Spleen (tissue), 11 donors: ENCODE data around the gene CAMK2G. TPM values are rescaled to one million over a fixed set of nuclear protein-coding genes. Genes with fewer than 3 reads are reported as not detected.

Experiments
- DNase-seq: peaks from one replicate; pipeline ENCODE4 v3.0.0-alpha.2; 2020
- H3K27ac ChIP-seq, 8 donors: fragments of 200-600 bp; sonication (generic) in 7 of 8; 1 replicate in 4 of 8; 2 replicates in 4 of 8; pipeline versions ENCODE4 v1.5.0 to v1.8.0; 2016 to 2021; ENCODE audit warnings: inconsistent platforms in 4 of 8, mild to moderate bottlenecking in 4 of 8, moderate library complexity in 1 of 8
- H3K27me3 ChIP-seq, 7 donors: fragments of 200-600 bp; sonication (generic) in 6 of 7; replicated peaks in 1 of 7; 1 replicate in 4 of 7; 2 replicates in 3 of 7; pipeline versions ENCODE4 v1.5.0 to v1.8.0; 2016 to 2021; ENCODE audit warnings: inconsistent platforms in 3 of 7, mild to moderate bottlenecking in 1 of 7
- H3K36me3 ChIP-seq, 6 donors: fragments of 200-600 bp; sonication (generic) in 5 of 6; 1 replicate in 4 of 6; 2 replicates in 2 of 6; pipeline versions ENCODE4 v1.5.0 to v1.8.0; 2016 to 2021; ENCODE audit warnings: inconsistent platforms in 2 of 6
- H3K4me1 ChIP-seq, 6 donors: fragments of 200-600 bp; sonication (generic) in 5 of 6; 1 replicate in 3 of 6; 2 replicates in 3 of 6; pipeline versions ENCODE4 v1.5.0 to v1.8.0; 2016 to 2021; ENCODE audit warnings: inconsistent platforms in 3 of 6
- H3K4me3 ChIP-seq, 8 donors: fragments of 200-600 bp; sonication (generic) in 7 of 8; 1 replicate in 4 of 8; 2 replicates in 4 of 8; pipeline versions ENCODE4 v1.5.0 to v1.8.0; 2016 to 2021; ENCODE audit warnings: inconsistent platforms in 4 of 8, mild to moderate bottlenecking in 4 of 8, moderate library complexity in 2 of 8
- H3K9me3 ChIP-seq, 8 donors: fragments of 200-600 bp; sonication (generic) in 7 of 8; 1 replicate in 4 of 8; 2 replicates in 4 of 8; pipeline versions ENCODE4 v1.5.0 to v1.8.0; 2016 to 2021; ENCODE audit warnings: inconsistent platforms in 4 of 8
- POLR2A ChIP-seq, 3 donors: fragments of 450-650 bp; IDR thresholded peaks; one replicate each; pipeline ENCODE4 v1.5.1; 2017; ENCODE audit warnings: antibody characterized with exemption in 3 of 3, mild to moderate bottlenecking in 1 of 3
- POLR2AphosphoS5 ChIP-seq, 3 donors: sonication (generic); formaldehyde crosslinking; IDR thresholded peaks; one replicate each; pipeline ENCODE4 v1.5.1; 2017; ENCODE audit warnings: antibody characterized with exemption in 3 of 3
- WGBS, 5 donors: extraction: QIAGEN DNeasy Blood & Tissue Kit in 3 of 5; methylation state at CpG; one replicate each; pipeline versions ENCODE4 v1.1.5 to v1.1.7; 2013 to 2018; 5-methylcytosine and 5-hydroxymethylcytosine counted together
- intact Hi-C: fragments of 100-400 bp; cut with DNase I; formaldehyde crosslinking; loops from one replicate; pipeline ENCODE4 v1.15.0; 2023; ENCODE audit warnings: low total_unique reads
- polyA plus RNA-seq, 3 donors: library from polyadenylated mRNA; stranded (reverse); fragments of 200-250 nt; gene quantifications; one replicate each; pipeline ENCODE4 v1.2.1, GENCODE V29; 2013
- total RNA-seq, 7 donors: library from RNA; depleted of rRNA in 3 of 7; stranded (reverse); fragments of >200 nt in 3 of 7; fragmentation: NEBNext Ultra II Directional in 4 of 7; extraction: Animal tissue kit (Norgen Biotek cat#: 25700) in 4 of 7; gene quantifications; one replicate each; pipeline versions ENCODE4 v1.1.0 to v1.2.1, GENCODE V29; 2016 to 2021
- TF ChIP-seq, protein P1 (sequence below), 11 experiments: fragments of 200-600 bp in 7 of 11; fragments of 450-650 bp in 4 of 11; sonication (generic) in 4 of 11; IDR thresholded peaks in 8 of 11; conservative IDR thresholded peaks in 3 of 11; 1 replicate in 7 of 11; 2 replicates in 4 of 11; pipeline versions ENCODE4 v1.4.0 to v1.8.0; 2016 to 2021; ENCODE audit warnings: antibody characterized with exemption in 11 of 11, inconsistent platforms in 4 of 11, mild to moderate bottlenecking in 1 of 11
- donor health status: healthy with polysubstance abuse.
- donor health status: DM: no; HTN: no; CAD: no; lungs with moderate emphysema.
- donor health status: DM: no; HTN: no; CAD: no.
- donor health status: Bipolar disorder and iron deficiency.
- donor health status: healthy.
- donor health status: DM: no; HTN: no; CAD: no.
- donor health status: DM: yes; HTN: yes; CAD: no.

CAMK2G gene
- total and polyA plus RNA-seq, 10 donors, result 10.4 to 55.2 (median 43.9) TPM

- Histone ChIP-seq H3K9me3 (no peaks in the 10 kb centered on the region), H3K4me1 (peaks cover 6 to 95% (median 50%) of the 10 kb centered on the region in 6 donors), H3K27ac (peak overlapping the region in 3 of 8 donors; percentile 14 to 59 (median 35)), H3K36me3 (peaks cover 0 to 86% (median 36%) of the 10 kb centered on the region in 6 donors), H3K27me3 (no peaks in the 10 kb centered on the region), H3K4me3 (no peak overlapping the region)
- TF ChIP-seq POLR2AphosphoS5 (IDR thresholded peaks at IDR 0.05), result no peak
- TF ChIP-seq POLR2A (IDR thresholded peaks at IDR 0.05), result no peak
- TF ChIP-seq, protein P1, sequence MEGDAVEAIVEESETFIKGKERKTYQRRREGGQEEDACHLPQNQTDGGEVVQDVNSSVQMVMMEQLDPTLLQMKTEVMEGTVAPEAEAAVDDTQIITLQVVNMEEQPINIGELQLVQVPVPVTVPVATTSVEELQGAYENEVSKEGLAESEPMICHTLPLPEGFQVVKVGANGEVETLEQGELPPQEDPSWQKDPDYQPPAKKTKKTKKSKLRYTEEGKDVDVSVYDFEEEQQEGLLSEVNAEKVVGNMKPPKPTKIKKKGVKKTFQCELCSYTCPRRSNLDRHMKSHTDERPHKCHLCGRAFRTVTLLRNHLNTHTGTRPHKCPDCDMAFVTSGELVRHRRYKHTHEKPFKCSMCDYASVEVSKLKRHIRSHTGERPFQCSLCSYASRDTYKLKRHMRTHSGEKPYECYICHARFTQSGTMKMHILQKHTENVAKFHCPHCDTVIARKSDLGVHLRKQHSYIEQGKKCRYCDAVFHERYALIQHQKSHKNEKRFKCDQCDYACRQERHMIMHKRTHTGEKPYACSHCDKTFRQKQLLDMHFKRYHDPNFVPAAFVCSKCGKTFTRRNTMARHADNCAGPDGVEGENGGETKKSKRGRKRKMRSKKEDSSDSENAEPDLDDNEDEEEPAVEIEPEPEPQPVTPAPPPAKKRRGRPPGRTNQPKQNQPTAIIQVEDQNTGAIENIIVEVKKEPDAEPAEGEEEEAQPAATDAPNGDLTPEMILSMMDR (IDR thresholded peaks at IDR 0.05 in 8 of 11, conservative IDR thresholded peaks at IDR 0.05 in 3 of 11), result no peak
- no peak for DNase-seq
- intact Hi-C loops, result no loop called here
- WGBS, 5 donors, result 78 to 90% (median 85%) methylated on average over 3 to 7 of the region's 7 CpGs
Measured at GRCh38 chr10:73859784-73860491, 14.4 kb downstream of the CAMK2G start.

- H3K4me1 ChIP-seq, result peaks cover under 1 to 90% (median 45%) of the 10 kb centered on the region in 6 donors
- DNase-seq, result no peak
- peaks cover 0 to 90% (median 38%) of the 10 kb centered on the region in 6 donors for H3K36me3 ChIP-seq
- H3K27ac ChIP-seq, result peak overlapping the region in 3 of 8 donors; percentile 14 to 59 (median 35)
- no peak overlapping the region for H3K4me3 ChIP-seq
- no peak for TF ChIP-seq POLR2AphosphoS5 (IDR thresholded peaks at IDR 0.05)
- no peaks in the 10 kb centered on the region for H3K27me3 ChIP-seq
- intact Hi-C loops, result no loop called here
- 77 to 98% (median 82%) methylated on average over 2 to 5 of the region's 5 CpGs for WGBS, 5 donors
- no peaks in the 10 kb centered on the region for H3K9me3 ChIP-seq
Measured at GRCh38 chr10:73859428-73859783, 14.9 kb downstream of the CAMK2G start.

DNA sequence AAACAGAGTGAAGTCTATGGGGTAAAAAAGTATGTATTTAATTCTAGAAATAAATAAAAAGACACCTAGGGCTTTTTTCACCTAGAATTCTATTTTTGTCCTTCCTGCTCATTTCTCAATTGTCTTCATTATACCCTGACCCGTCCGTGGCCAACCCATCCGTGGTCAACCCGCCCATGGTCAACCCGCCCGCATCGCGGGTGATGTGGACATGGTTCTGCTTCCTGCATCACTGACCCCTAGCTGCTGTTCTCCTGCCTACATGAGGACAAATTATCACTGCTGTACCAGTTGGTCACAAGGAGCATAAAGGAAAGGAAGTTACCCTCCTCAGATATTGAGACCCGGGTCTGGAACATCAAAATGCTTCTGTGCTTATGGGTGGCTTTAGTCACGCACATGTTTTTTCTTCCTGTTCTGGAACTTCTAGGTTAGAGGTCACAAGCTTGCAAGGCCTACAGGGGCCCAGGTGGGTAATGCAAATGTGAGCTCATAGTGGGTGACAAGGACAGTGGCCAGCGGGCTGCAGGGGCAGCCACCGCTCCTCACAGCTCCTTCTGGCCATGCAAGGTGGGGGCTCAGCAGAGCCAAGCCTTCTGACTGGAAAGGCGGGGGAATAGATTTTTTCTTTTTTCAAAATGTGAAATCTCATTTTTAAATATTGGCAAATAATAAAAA lies 15.5 kb downstream of the CAMK2G start:
- peaks cover 0 to 85% (median 41%) of the 10 kb centered on the region in 6 donors for H3K4me1 ChIP-seq
- H3K9me3 ChIP-seq, result no peaks in the 10 kb centered on the region
- 54 to 79% (median 65%) methylated on average over 13 of the region's 13 CpGs for WGBS, 5 donors
- peak overlapping the region in 3 of 8 donors; percentile 17 to 59 (median 35) for H3K27ac ChIP-seq
- intact Hi-C loops, result no loop called here
- H3K4me3 ChIP-seq, result no peak overlapping the region
- H3K27me3 ChIP-seq, result no peaks in the 10 kb centered on the region
- DNase-seq, result no peak
- no peak for TF ChIP-seq POLR2A (IDR thresholded peaks at IDR 0.05)
- TF ChIP-seq, protein P1 (IDR thresholded peaks at IDR 0.05 in 8 of 11, conservative IDR thresholded peaks at IDR 0.05 in 3 of 11), result no peak
- peaks cover 0 to 90% (median 41%) of the 10 kb centered on the region in 6 donors for H3K36me3 ChIP-seq

GRCh38 chr10:73858013-73858708 lies 16.2 kb downstream of the CAMK2G start:
- TF ChIP-seq POLR2AphosphoS5 (IDR thresholded peaks at IDR 0.05), result no peak
- Histone ChIP-seq H3K4me3 (no peak overlapping the region), H3K9me3 (no peaks in the 10 kb centered on the region), H3K27ac (peak overlapping the region in 2 of 8 donors; percentile 3 to 17), H3K36me3 (peaks cover 0 to 92% (median 46%) of the 10 kb centered on the region in 6 donors), H3K27me3 (no peaks in the 10 kb centered on the region), H3K4me1 (peaks cover 0 to 78% (median 37%) of the 10 kb centered on the region in 6 donors)
- 80 to 90% (median 83%) methylated on average over 12 of the region's 12 CpGs for whole genome bisulfite sequencing, 5 donors
- DNase-seq, result no peak
- intact Hi-C loops, result no loop called here
